HG03095 (cell line): Measurements from ENCODE around the gene SACM1L.

Experiments
- ATAC-seq: cut with Tn5 transposase; IDR thresholded peaks from one replicate; pipeline ENCODE4 v1.9.1; 2021; ENCODE audit warnings: moderate library complexity; ENCODE audit not compliant: unreplicated experiment

Gene SACM1L, protein sequence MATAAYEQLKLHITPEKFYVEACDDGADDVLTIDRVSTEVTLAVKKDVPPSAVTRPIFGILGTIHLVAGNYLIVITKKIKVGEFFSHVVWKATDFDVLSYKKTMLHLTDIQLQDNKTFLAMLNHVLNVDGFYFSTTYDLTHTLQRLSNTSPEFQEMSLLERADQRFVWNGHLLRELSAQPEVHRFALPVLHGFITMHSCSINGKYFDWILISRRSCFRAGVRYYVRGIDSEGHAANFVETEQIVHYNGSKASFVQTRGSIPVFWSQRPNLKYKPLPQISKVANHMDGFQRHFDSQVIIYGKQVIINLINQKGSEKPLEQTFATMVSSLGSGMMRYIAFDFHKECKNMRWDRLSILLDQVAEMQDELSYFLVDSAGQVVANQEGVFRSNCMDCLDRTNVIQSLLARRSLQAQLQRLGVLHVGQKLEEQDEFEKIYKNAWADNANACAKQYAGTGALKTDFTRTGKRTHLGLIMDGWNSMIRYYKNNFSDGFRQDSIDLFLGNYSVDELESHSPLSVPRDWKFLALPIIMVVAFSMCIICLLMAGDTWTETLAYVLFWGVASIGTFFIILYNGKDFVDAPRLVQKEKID

DNA sequence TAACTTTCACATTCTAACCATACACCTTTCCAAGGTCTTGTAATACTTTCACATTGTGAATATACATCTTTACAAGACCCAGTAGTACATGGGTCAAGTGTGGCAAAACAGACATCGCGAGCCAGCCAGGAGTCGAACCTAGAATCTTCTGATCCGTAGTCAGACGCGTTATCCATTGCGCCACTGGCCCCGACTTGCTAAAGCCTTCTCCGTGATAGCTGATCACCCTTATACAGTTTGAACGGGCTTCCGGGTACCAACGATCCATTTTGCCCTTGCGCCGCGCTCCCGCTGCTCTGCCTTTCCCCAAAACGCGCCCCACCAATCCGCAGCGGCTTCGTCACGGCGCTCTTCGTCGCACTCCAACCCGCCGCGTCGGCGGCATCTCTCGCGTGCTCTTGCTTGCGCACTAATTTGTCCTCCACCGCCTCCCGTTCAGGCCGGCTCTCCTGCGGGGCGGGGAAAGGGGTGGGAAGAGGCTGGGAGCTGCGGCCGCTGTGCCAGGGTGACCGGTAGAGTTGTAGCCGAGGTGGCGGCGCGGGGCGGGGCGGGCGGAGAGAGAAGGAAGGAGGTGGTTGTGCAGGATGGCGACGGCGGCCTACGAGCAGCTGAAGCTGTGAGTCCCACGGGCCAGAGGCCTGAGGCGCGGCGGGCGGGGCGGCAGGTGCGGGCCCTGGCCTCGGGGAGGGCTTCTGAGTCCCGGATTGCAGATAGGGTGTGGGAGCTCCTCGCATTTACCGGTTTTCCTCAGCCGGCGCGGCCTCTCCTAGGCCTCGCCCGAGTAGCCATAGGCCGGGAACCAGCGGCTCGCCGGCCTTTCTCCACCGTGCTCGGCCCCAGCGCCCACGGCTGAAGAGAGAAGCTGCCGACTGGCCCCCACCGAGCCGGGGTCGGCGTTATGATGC lies at the start of gene SACM1L:
Gene SACM1L (plus strand): TSS at position 515 of the 905 bp plus-strand sequence. CDS start 70 bp downstream, at position 585.
- ATAC-seq = peak; percentile 76

DNA sequence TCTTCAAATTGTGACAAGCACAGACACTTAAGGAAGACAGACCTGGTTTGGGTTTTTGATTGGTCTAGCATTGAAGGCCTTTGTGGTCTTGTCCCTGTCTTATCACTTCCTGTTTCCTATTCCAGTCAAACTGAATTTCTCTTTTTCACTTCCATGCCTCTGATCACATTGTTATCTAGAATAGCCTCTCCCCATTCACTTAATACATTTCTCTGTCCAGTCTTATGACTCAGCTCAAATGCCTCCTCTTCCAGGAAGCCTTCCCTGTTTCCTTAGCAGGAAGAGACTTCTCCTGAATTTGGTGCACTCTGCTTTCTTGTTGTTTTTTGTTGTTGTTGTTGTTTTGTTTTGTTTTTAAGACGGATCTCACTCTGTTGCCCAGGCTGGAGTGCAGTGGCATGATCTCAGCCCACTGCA lies 49.1 kb upstream of the SACM1L start:
- ATAC-seq = no peak

DNA sequence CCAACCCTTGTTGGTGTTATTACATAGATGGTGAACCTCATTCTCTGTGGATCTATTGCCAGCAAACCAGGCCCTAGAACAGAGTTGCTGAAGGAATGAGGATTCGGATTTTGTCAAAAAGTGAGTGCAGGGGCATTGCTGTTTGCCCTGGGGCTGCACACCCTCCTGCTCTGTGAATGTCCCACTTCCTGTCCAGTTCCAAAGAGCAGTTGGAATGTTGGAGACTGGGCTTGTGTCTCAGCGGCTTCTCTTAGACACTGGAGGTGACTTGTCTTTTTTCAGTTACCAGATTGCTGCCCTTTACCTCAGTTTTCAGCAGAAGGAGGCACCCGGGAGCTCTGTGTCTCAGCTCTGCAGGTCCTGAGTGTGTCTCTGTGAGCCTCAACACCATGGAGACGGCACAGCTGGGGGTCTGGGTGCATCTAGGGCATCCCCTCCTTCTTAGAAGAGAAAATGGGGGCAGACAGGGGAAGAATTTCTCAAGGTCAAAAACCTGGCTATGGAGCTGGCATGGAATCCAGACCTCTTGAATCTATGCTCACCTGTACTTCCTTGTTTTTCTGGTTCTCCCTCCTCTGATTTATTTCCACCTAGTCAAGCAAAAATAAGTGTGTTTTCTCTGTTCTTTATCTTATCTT lies 48.4 kb upstream of the SACM1L start:
- ATAC-seq = no peak

DNA sequence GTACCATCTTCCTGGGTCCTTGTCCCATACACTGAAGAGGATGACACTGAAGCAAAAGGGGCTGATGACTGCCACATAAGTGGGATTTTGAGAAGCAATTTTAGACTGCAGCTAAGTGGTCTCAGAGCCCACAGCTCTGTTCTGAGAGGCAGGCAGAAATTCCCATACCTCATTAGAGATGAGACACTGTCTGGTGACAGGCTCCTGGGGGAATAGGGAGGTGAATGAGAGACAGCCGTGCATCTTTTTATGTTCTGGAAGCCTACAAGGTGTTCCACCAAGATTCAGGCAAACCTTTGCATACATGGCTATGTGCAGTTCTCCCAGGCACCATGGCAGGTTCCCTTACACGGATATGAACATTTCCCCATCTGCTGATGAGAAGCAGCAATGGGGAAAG lies 47.4 kb upstream of the SACM1L start:
- no peak for ATAC-seq

DNA sequence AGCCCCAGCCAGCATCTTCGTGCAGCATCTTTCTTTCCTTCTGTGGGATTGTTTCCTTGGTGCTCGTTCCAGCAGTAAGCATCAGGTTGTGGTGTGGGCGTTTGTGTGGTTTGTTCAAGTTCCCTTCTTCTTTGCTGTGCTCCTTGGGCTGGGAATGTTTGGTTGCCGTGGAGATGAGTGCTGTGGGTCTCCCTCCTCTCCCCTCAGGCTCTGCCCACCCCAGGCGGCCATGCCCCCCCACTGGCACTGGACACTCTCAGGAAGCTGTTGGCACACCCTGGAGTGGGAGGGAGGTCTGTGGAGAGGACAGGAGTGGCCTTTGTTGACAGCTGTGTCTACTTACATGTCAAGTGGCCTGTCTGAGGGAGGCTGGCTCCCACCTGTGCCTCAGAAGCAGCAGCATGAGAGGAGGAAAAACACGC lies 46.5 kb upstream of the SACM1L start:
- no peak for ATAC-seq

DNA sequence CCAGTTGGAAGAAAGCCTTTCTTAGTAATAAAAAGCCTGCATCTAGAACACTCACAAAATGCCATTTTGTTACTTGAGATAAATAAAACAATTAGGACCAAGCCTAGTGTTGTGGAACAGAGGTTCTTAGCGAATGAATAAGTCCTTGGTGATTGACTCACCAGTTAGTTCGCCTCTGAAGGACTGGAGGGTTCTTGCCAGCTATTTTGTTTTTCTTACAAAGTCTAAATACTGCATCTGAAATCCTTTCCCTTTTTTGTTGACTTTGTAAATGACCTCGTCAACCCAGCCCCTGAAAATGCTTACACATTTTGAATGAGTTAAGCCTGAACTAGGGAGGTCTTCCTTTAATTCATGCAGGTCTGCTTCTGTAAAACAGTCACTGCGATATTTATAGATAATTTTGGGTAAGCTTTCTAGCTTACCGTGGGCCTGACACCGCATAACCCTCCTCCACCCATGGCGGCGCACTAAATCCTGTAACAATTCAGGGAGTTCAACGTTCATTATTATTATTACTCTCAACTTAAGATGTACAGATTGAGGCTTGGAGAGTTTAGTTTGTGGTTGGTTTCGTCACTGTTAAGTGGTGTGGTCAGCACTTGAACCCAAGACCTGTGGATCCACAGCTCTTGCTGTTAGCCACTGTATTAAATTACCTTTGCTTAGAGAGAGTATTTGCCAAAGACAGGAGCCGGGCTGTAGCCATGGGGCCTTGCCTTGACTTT lies 45.0 kb upstream of the SACM1L start:
- ATAC-seq = no peak

DNA sequence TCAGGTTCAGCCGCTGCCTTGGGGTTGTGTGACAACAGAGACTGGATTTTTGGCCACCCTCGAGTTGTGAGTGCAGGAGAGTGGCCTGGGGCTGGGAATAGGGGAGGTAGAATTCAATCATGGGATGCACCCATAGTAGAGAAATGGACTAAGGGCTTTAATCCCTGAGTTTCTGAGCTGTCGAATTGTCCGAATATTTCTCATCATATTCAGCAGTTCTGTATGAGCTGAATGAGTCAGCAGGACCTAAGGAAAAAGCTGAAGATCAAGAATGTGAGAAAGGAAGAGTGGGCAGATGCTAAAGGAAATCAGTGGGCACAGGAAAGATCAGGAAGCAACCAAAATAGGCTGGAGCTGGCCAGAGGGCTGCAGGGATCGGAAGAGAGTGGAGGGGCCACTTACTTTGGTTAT lies 44.4 kb upstream of the SACM1L start:
- ATAC-seq = no peak

DNA sequence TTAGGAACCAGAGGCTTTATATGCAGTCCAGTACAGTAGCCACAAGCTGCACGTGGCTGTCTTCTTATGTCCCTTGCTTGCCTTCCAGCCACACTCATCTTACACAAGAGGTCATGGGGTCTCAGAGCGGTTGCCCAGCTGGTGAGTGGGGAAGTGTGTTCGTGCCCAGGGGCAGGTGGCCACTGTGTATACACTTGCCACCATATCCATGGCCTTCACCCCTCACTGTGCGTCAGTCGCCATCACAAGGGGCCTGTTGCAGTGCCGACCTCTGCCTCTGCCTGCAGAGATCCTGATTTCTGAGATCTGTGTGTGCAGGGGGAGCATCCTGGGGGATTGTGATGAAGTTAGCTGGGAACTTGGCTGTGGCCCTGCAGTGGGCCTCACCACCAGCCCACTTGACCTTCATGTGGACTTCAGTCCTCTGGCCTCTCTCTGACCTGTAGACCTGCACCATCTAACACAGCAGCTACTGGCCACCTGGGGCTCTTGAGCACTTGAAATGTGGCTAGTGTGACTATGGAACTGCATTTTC lies 43.1 kb upstream of the SACM1L start:
- ATAC-seq = no peak

DNA sequence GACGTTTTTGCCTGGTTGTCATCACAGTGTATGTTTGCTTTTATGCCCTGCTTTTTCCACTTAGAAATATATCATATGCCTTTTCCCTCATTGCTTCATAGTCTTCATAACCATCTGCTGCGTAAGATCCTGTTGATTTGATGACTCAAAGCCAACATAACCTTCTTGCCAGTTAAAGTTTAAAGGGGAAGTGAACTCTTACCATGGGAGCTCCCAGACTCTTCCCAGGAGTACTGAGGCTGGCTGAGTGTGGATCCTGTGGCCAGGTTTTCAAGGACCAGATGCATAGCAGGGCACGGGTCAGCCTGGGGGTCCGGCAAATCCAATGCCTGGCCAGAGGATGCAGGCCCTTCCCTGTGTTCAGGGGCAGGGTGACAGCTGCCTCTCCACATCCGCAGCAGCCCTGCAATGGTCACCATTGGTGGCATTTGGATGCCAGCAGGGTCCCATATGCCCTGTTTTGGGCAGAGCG lies 42.0 kb upstream of the SACM1L start:
- ATAC-seq = no peak

DNA sequence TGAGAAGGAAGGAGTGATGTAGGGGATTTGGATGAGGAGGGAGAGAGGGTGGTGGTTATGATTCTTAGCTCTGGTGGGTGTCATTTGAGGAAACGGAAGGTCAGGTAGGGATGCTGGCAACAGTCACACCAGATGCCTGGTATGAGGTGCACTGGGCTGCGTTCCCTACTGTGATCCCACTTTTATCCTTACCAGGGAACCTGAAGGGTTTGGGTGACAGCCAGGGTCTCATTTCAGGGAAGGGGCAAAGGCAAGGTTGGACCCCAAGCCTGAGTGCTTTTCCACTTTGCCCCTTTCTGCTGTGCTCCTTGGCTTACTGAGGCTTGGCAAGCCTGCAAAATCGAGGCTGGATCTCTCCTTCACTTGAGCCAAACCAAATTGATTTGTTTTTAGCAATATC lies 36.0 kb upstream of the SACM1L start:
- no peak for ATAC-seq

DNA sequence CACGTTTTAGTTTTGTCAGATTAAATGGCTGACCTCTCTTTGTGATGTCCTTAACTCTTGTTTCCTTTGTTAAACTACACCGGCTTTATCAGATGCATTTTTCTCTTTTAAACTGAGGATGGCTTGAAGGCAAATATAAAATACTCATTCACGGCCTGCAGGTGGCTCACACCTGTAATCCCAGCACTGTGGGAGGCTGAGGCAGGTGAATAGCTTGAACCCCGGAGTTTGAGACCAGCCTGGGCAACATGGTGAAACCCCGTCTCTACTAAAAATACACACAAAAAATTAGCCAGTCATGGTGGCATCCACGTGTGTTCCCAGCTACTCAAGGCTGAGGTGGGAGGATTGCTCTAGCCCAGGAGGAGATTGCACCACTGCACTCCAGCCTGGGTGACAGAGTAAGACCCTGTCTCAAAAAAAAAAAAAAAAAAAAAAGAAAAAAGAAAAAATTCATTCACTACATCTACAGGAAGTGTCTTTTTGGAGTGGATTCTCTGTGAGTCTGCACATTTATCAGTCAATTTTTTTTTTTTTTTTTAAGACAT lies 34.7 kb upstream of the SACM1L start:
- ATAC-seq = no peak

DNA sequence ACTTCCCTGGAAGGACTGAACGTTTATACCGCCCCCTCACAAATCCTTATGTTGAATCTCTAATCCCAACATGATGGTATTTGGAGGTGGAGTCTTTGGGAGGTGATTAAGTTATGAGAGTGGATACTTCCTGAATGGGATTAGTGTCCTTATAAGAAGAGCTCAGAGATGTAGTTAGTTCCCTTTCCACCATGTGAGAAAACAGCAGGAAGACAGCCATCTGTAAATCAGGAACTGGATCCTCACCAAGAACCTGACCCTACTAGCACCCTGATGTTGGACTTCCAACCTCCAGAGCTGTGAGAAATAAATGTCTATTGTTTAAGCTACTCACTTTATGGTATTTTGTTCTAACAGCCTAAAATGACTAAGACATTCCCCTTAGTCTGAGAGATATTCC lies 33.3 kb upstream of the SACM1L start:
- ATAC-seq = no peak

DNA sequence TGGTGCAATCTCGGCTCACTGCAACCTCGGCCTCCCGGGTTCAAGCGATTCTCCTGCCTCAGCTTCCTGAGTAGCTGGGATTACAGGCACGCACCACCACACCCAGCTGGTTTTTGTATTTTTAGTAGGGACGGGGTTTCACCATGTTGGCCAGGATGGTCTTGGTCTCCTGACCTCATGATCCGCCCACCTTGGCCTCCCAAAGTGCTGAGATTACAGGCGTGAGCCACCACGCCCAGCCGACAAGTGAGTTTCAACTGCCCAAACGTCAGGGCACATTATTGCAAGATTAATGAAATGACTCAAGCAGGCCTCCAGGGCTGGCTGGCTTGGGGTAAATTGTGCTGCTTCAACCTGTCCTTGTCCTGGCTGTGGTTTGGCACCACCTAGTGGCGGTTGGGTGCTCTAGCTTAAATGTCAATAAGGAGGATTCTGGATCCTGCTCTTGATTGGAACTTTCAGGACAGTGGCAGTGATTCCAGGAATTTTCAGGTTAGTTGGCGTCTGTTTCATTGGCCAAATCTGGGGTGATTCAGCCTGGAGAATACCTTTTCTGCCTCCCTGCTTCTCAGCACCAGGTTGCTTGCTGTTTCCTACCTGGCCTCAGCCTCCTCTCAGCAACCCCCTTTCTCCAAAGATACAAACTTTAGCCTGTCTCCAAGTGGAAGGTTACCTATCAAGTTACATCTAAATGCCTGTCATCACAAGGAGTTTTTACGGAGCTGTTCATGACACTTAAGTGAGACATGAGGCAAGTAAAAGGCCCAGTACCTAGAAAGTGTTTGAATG lies 32.4 kb upstream of the SACM1L start:
- peak; percentile 51 for ATAC-seq

DNA sequence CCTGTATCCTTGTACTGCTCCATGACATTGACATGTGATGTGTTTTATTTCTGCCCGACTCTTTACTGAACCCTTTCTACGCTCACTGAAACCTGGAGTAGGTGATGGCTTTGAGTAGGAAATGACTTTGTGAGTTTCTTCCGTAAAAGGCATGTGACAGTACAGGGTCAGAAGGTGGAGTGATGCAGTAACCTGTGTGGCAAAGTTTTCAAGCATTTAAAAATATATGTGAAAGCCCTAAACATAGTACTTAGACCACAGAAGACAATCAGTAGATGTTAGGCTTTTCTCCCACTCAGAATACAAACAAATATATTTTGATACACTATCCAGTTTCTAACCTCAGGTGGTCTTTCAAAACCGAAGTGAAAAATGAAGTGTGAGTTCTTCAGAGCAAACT lies 31.3 kb upstream of the SACM1L start:
- peak; percentile 66 for ATAC-seq

DNA sequence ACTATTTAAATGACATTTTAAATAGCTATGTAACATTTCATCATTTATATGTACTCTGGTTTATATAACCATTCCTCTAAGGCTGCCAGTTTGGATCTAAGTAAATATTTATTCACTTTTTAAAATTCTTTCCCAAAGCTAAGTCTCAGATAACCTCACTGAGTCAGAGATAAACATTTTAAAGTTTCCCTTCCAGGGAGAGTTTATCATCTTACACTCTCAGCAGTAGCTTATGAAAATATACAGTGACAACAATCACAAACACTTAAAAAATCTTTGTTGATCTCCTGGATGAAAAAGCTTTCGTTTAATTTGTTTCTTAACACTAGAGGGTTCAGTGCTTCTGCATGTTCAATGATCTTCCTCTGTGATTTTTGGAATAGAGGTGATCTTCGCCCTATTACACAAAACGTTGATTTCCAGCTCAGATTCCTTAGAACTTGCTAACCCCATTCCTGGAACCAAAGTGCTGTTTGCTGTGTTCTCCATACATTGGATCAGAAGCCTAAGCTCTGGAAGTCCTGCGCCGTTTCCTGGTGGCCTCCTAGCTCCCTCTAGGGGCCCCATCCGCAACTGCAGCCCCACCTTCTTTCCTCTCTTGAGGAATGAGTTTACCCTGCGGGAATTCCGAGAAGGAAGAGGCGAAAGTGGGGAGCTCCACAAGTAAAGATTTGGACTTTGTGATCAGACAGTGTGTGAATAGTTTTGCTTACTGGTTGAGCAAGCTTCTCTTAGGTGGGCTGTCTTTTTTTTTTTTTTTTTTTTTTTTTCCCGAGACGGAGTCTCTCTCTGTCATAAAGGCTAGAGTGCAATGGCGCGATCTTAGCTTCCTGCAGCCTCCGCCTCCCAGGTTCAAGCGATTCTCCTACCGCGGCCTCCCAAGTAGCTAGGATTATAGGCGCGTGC lies 29.3 kb upstream of the SACM1L start:
- no peak for ATAC-seq

DNA sequence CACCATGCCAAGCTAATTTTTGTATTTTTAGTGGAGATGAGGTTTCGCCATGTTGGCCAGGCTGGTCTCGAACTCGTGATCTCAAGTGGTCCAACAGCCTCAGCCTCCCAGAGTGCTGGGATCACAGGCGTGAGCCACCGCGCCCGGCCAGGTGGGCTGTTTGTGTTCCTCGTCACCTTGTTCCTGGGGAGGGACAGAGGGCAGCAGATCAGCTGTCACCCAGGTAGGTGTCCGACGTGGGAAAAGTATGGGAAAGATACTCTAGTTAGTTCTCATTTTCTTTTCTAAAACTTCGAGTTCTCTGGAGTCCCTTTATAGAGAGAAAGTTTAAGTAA lies 28.7 kb upstream of the SACM1L start:
- ATAC-seq = no peak

DNA sequence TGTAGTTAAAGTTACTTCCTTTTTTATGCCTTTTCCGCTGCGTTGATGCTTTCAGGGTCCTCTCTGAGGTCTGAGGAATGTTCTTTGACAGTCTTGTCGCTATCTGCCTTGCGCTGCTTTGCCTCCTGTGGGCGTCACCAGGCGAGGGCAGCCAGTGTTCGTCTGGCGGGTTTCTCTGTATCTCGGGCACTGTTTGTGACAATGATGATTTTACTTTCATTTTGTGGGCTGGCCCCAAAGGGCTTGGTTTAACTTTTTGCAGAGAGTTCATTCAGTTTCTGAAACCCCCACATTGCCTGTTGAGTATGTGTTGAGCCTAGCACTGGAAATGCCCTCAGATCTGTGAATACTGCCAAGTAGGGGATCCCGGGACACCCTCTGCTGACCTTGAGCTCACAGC lies 24.6 kb upstream of the SACM1L start:
- ATAC-seq = peak; percentile 68

DNA sequence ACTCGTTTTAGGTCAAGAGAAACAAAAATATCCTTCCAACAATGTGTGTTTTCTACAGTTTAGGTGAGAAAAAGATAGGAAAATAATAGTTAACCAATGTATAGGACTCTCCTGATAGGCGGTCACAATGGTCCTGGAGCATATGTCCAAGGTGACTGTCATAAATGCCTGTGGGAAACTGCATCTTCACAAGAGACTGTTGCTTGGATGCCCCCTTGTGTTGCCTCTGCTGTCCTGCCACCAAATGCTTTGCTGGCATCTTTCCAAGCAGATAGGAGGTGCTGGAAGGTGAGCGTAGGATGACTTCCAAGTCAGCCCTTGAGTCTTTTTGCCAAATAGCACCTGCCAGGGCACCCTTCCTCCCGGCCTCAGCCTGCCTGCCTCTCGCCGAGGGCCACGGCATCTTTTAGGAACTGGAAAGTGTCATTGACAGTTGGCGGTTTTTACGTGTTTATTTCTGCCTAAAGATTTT lies 24.1 kb upstream of the SACM1L start:
- ATAC-seq = no peak
